Stimulated activated CD8-positive, alpha-beta memory T cell treated with anti-CD3 and anti-CD28 coated beads, Interleukin-12 subunit alpha, Interleukin-12 subunit beta, amount 100 ng/mL, for 24 hours (primary cell): ENCODE measurements around the gene ARV1.
"Not testable (repeated sequence)": the region's sequence is repeated elsewhere in the genome, so short reads cannot be mapped to it uniquely, and the experiment has no call there.

ENCODE experiments used
- DNase-seq: peaks from one replicate; pipeline ENCODE4 v3.0.0-alpha.2; 2020; ENCODE audit errors: extremely low read depth

Gene ARV1

GRCh38 chr1:231041719-231042261 lies 62.9 kb downstream of the ARV1 start:
- no peak for DNase-seq

DNA sequence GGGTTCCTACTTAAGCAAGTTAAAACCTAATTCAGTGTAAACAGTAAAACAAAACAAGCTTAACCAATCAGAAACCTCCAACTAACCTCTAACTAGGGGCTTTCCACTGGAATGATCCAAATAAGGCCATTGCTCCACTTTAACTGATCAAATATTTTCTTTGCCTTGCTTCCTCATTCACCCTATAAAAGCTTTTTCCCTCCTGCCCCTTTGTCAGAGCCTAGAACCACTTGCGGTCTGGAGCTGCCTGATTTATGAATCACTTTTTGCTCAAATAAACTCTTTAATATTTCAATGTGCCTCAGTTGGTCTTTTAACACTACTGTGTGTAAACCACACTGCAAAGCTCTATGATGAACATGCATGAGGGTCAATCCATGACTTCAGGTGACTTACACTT lies 65.7 kb downstream of the ARV1 start:
- DNase-seq: no peak

- no peak for DNase-seq
These were observed 66.4 kb downstream of the ARV1 start for GRCh38 chr1:231045286-231045685.

GRCh38 chr1:231045921-231046729 lies 67.2 kb downstream of the ARV1 start:
- not testable (repeated sequence) for DNase-seq

DNA sequence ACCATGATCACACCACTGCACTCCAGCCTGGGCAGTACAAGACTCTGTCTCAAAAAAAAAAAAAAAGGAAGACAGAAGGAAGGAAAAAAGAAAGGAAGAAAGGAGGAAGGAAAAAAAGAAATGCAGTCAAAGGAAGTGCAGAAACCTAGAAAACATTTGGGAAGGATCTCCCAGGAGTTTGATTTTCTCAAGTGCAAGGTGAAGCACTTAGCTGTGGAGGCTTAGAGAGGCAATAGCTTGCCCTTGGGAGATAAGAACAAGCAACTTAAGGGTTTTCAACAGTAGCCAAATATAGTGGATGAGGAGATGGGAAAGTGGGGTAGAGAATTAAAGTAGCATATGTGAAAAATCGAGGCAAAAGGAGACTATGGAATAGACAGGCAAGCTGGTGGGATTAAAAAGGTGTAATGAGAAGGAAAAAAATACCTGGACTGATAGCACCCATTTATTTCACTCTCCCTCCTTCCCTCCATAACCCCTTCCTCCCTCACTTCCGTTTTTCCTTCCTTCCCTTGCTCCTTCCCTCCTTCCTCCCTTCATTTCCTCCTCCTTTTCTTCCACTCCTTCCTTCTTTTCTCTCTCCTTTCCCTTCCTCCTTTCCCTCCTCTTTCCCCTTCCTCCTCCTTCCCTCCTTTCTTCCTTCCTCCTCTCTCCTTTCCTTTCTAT lies 68.0 kb downstream of the ARV1 start:
- no peak for DNase-seq

DNA sequence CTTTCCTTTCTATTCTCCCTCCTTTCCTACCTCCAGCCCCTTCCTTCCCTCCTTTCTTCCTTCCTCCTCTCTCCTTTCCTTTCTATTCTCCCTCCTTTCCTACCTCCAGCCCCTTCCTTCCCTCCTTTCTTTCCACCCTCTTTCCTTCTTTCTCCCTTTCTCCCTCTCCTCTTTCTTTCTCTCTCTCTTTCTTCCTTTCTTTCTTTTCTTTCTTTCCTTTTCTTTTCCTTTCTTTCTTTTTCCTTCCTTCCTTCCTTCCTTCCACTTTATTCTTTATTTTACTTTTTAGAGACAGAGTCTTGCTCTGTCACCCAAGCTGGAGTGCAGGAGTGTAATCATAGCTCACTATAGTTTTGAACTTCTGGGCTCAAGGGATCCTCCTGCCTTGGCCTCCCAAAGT lies 68.6 kb downstream of the ARV1 start:
- DNase-seq: not testable (repeated sequence)

DNA sequence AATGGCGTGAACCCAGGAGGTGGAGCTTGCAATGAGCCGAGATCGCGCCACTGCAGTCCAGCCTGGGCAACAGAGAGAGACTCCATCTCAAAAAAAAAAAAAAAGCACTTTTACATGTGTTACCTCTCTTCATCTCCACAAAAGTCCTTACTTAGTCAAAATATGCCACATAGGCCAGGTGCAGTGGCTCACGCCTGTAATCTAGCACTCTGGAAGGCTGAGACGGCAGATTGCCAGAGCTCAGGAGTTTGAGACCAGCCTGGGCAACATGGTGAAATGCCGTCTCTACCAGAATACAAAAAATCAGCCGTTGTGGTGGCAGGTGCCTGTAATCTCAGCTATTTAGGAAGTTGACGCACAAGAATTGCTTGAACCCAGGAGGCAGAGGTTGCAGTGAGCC lies 69.5 kb downstream of the ARV1 start:
- DNase-seq: not testable (repeated sequence)

DNA sequence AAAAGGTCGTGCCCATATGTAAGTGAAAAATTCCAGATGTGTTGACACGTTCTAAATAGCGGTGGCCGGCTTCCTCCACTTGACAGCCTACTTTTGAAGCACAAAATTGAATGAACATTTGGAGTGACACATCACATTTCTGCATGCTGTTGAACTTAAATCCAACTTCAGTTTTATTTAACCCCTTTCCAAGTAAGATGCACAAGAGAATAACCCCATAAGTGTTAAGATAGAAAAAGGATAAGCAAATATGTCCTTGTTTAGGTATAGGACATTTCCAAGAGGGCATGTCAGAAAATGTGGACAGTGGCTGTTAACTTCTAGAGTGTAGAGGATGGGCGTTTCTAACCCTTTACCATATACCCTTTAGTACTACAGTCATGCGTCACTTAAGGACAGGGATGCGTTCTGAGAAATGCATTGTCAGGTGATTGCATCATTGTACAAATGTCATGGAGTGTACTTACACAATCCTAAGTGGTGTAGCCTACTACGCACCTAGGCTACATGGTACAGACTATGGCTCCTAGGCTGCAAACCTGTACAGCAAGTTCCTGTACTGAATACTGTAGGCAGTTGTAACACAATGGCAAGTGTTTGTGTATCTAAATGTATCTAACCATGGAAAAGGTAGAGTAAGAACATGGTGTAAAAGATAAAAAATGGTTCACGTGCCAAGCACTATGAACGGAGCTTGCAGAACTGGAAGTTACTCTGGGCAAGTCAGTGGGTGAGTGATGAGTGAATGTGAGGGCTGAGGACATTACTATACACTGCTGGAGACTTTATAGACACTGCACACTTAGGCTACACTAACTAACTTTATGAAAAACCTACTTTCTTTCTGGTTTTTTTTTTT lies 70.5 kb downstream of the ARV1 start:
- DNase-seq: no peak
